Measurements from ENCODE around the gene LILRB5. TPM values are rescaled to one million over a fixed set of nuclear protein-coding genes. Genes with fewer than 3 reads are reported as not detected.

Gene LILRB5
- total and polyA plus RNA-seq, 2 of the 8 experiments (the other 6 are each of a cell fraction or from before 2014, with no cell fraction given): 0.05 TPM; not detected in 1

- TF ChIP-seq CHD7 (IDR thresholded peaks at IDR 0.05; ENCODE audit: insufficient replicate concordance, low read length) (no peak), RFX5 (IDR thresholded peaks at IDR 0.05; ENCODE audit: borderline replicate concordance, low read depth, low read length) (no peak), HDAC2 (IDR thresholded peaks at IDR 0.05; ENCODE audit: borderline replicate concordance in 1 of 2, low read depth in 2 of 2, low read length in 2 of 2) (no peak), FOSL1 (IDR thresholded peaks at IDR 0.05; ENCODE audit: insufficient read depth, low read depth, low read length) (no peak)
These were observed 2.7 kb downstream of the LILRB5 start (continued) for GRCh38 chr19:54254195-54254906.

Data from H1 (cell line).